NCI-H1436 treated with DMSO at 0.1 percent for 48 hours (cell line): ENCODE measurements around the gene ZNF22.
A peak's percentile ranks its signal among the peaks of the same experiment; 100 is the strongest.
"Not testable (repeated sequence)": the region's sequence is repeated elsewhere in the genome, so short reads cannot be mapped to it uniquely, and the experiment has no call there.

ENCODE experiments used
- DNase-seq: peaks from one replicate; lab custom pipeline; 2025; lab: John Stamatoyannopoulos, UW

The ZNF22 gene

GRCh38 chr10:44991571-44991970 lies 9.2 kb upstream of the ZNF22 start:
- DNase-seq: no peak

- DNase-seq: no peak
Observed at GRCh38 chr10:44992070-44992731, 8.5 kb upstream of the ZNF22 start.

- no peak for DNase-seq
Observed at GRCh38 chr10:44992732-44993225, 7.9 kb upstream of the ZNF22 start.

- no peak for DNase-seq
Observed at GRCh38 chr10:44993226-44993921, 7.3 kb upstream of the ZNF22 start.

DNA sequence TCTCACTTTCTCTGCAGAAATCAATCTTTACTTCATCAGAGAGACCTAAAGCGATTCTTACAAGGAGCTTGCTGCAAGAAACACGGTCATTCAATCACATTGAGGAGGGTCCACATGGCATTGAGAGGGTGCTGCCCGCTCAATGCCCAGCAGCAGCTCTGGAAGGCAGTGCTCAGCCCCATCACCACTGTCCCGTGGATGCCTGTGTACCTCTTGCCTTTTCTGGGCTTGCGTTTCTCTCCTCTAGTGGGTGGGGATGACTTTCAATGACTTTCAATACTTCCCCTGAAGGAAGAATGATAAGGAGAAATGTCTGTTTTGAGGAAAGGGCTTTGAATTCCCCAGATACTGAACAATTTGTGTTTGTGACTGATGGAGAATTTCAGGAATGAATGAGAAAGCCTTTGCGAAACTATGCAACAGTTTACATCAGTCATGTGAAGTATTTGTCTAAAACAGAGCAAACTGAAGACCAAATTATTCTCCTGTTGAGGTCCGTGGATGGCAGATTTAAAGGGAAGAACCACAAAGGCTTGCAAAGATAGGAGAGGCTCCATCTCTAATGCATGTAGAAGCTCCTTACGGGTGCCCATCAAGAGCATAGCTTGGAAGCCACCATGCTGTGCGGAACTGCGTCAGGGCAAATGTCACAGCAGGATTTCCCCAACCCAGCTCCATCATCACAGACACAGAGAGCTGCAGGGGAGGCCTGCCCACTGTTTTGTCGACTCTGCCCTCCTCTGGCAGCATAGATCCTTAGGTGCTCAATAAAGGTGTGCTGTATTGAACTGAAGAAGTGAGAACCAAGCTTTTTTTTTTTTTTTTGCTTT lies 6.6 kb upstream of the ZNF22 start:
- DNase-seq: no peak

DNA sequence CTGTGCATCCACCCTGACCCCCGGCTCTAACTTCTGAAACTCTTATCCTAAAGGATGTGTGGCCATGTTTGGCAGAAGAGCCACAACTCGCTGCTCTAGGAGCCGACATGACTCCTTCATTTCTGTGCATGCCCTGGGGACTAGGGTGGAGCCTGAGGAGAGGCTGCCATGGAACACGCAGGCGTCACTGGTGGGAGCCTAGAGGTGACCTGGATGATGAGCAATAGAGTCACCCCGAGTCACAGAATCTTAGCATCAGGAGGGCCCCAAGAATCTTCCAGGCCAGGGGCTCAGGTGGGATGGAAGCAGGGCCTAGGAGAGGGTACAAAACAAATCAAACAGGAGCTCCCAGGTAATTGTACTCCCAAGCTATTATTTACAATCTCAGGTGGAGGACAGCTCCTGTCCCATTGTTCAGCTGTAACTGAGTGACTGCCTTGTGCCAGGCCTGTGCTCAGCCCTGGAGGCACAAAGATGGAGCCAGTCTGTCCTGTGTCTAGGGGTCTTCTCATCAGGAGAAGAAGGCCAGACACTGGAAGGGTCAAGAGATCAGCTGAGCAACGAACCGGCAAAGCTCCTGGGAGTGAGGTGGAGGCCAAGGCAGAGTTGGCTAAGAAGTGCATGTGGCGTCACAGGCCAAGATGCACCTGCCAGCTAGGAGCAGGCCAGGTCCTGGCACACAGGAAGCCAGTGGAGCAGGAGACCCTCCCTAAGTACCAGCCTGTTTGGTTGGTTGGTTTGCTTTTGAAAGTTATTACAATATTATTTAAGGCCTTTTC lies 5.8 kb upstream of the ZNF22 start:
- DNase-seq: no peak

- DNase-seq: no peak
Observed at GRCh38 chr10:44995581-44995913, 5.2 kb upstream of the ZNF22 start.

GRCh38 chr10:44995914-44996669 lies 4.6 kb upstream of the ZNF22 start:
- no peak for DNase-seq

DNA sequence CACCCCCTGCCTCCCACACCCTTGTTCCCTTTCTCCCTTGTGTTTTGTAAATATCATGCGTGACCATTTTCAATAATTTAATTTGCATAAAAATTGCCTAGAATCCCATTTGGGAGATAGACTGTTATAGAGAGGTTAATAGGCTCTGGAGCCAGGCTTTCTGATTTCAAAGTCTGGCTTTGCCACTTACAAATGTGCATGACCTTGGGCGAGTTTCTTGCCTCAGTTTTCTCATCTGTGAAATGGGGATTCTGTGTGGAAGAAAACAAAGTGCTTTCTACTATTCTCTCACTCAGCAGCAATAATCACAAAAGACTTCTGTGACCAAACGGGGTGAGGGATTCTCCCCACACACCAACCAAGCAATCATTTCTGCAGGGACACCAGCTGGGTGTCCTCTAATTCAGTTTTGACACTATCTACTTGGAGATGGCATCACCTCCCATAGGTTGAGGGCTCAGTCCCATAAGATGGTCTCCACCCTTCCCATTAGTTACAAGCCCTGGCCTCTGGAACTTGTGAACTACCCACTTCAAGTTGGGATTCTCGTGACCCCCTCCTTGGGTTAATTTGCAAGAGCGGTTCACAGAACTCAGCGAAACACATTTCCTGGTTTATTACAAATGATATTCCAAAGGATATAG lies 3.5 kb upstream of the ZNF22 start:
- DNase-seq: no peak

DNA sequence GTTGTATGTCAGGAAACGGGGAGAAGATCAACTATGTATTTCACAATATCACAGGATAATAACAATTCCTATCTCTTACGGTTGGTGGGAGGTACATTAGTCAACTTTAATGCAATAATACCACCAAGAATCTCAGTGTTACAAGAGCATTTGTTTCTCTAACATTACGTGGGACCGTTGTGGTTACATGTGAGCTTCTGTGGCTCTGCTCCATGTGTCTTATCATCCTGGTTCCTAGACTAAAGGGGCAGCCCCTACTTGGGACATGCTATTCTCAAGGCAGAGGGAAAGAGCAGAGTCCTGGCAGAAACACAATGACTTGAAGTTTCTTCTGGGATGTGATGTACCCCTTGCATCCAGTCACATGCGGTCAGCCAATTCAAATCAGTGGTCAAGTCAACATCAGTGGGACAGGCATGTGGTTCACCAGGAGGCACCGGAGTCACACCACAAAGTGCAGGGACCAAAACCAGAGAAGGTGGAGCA lies 2.5 kb upstream of the ZNF22 start:
- no peak for DNase-seq

DNA sequence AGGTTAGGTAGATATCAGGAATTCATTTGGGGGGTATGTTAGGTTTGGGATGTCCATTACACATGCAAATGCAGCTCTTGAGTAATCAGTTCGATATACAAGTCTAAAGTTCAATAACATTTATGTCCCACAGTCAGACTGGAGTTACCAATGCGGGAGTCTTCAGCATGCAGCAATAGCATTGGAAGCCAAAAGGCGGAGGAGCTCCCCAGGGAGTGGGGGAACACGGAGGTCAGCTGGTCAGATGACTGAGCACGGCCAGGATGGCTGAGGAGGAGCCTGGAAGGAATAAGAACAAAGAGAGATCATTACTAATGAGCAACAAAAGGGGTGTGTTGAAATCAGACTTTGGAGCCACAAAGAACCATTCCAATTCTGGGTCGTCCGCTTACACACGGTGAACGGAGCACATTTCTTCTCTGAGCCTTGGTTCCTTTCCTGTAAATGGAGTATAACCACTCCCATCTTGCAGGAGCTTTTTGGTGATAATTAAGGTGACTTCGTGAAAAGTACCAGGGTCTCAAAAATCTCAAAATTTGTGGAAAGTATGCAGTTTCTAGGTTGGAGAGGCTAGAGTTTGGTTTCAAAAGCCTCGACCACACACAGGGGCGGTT lies 478 bp upstream of the ZNF22 start:
- no peak for DNase-seq

- DNase-seq: no peak
Observed at GRCh38 chr10:45001381-45002148, 842 bp downstream of the ZNF22 start.

DNA sequence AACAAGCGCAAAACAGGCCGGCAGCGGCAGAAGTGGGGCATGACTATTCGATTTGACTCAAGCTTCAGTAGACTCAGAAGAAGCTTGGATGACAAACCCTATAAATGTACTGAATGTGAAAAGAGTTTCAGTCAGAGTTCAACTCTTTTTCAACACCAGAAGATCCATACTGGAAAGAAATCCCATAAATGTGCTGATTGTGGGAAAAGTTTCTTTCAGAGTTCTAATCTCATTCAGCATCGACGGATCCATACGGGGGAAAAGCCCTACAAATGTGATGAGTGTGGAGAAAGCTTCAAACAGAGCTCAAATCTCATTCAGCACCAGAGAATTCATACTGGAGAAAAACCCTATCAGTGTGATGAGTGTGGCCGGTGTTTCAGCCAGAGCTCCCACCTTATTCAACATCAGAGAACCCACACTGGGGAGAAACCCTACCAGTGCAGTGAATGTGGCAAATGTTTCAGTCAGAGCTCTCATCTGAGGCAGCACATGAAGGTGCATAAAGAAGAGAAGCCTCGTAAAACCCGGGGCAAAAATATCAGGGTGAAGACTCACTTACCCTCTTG lies 2.8 kb downstream of the ZNF22 start:
- no peak for DNase-seq

DNA sequence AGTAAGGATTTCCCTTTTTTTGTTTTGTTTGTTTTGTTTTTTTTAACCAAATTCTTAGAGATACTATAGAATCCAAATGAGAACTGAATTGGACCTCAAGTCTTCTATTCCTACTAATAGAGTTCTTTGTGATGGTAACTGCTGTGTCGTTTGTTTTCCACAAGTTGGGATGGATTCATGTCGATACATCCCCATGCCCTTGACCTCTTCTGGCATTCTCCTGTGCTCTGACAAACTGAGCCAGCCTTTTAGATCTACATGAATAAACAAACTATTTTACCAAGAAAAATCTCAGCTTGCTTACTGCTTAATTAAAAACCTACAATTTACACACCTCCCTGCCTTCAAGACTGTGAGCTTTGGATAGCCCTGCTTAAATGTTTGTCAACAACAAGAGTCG lies 3.9 kb downstream of the ZNF22 start:
- no peak for DNase-seq

GRCh38 chr10:45005284-45005683 lies 4.6 kb downstream of the ZNF22 start:
- no peak for DNase-seq

DNA sequence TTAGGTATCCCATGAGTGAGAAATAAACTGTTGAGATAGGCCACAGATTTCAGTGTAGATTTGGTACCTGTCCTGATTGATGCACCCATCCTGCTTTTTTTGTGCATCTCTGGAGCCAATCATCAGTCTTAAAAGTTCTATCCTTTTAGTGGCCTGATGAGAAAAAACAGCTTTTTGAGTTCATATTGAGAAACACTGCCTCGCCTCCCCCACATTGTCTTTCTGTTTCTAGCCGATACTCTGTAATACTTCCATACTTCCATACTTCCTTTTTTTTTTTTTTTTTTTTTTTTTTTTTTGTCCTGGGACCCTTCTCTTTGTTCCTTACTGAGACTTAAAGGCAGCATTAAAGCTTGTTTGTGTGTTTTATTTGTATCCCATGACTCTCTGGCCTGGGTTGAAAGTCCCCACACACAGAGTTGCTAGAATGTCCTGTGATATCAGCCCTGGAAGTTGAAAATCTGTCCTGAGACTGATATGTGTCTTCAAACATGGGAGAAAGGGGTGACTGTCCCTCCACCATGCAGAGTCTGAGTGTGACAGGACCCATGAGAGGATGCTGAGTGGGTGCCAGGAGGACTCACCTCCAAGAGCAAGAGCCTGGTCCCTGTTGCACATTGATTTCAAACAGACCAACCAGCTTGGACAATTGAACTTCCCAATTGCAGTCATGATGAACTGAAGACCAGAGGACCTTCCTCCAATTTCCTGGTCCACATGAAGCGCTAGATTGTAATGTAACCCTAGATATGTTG lies 5.7 kb downstream of the ZNF22 start:
- no peak for DNase-seq

- DNase-seq: peak; percentile 51
Observed at GRCh38 chr10:45008524-45009161, 7.9 kb downstream of the ZNF22 start.

DNA sequence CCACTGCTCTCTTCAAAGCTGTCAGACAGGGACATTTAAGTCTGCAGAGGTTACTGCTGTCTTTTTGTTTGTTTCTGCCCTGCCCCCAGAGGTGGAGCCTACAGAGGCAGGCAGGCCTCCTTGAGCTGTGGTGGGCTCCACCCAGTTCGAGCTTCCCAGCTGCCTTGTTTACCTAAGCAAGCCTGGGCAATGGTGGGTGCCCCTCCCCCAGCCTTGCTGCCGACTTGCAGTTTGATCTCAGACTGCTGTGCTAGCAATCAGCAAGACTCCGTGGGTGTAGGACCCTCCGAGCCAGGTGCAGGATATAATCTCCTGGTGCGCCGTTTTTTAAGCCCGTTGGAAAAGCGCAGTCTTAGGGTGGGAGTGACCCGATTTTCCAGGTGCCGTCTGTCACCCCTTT lies 13.8 kb downstream of the ZNF22 start:
- DNase-seq: not testable (repeated sequence)
